Measurements from ENCODE around the gene MSTO1. TPM values are rescaled to one million over a fixed set of nuclear protein-coding genes. Genes with fewer than 3 reads are reported as not detected.

The MSTO1 gene
- total and polyA plus RNA-seq, 4 donors, result 26.9 to 98.3 (median 55.7) TPM

- WGBS (ENCODE audit: insufficient coverage), result 35% methylated on average over 2 of the region's 4 CpGs
- peak overlapping the region; percentile 75 for H3K27ac ChIP-seq (ENCODE audit: low read depth, low read length)
These were observed 35.1 kb downstream of the MSTO1 start for GRCh38 chr1:155645034-155645598.

GRCh38 chr1:155645648-155646047 is 35.6 kb downstream of the MSTO1 start:
- peak in 3 of 6 donors; percentile 22 to 66 (median 26) for DNase-seq (ENCODE audit: low read depth in 4 of 6, low spot score in 6 of 6)
- peak overlapping the region; percentile 75 for H3K27ac ChIP-seq (ENCODE audit: low read depth, low read length)
- no peaks in the 10 kb centered on the region for H3K27me3 ChIP-seq (ENCODE audit: control insufficient read depth, insufficient read depth, low read length)
- no peak overlapping the region for H3K4me3 ChIP-seq (ENCODE audit: low read depth, low read length)
- no peaks in the 10 kb centered on the region for H3K36me3 ChIP-seq (ENCODE audit: control insufficient read depth, insufficient read depth, low read length)
- H3K9me3 ChIP-seq (ENCODE audit: control insufficient read depth, insufficient read depth, low read length), result peaks cover 6% of the 10 kb centered on the region
- 16% methylated on average over 5 of the region's 6 CpGs for WGBS (ENCODE audit: insufficient coverage)
- H3K4me1 ChIP-seq (ENCODE audit: control insufficient read depth, insufficient read depth, low read length), result peaks cover 25% of the 10 kb centered on the region

More at GRCh38 chr1:155645034-155645598, 35.1 kb downstream of the MSTO1 start:
- Histone ChIP-seq H3K4me3 (ENCODE audit: low read depth, low read length) (no peak overlapping the region), H3K4me1 (ENCODE audit: control insufficient read depth, insufficient read depth, low read length) (peaks cover 25% of the 10 kb centered on the region), H3K27me3 (ENCODE audit: control insufficient read depth, insufficient read depth, low read length) (no peaks in the 10 kb centered on the region), H3K36me3 (ENCODE audit: control insufficient read depth, insufficient read depth, low read length) (no peaks in the 10 kb centered on the region), H3K9me3 (ENCODE audit: control insufficient read depth, insufficient read depth, low read length) (peaks cover 6% of the 10 kb centered on the region)
- peak in 5 of 6 donors; percentile 19 to 82 (median 52) for DNase-seq (ENCODE audit: low read depth in 4 of 6, low spot score in 6 of 6)

GRCh38 chr1:155646307-155646706 is 36.3 kb downstream of the MSTO1 start:
- Histone ChIP-seq H3K27ac (ENCODE audit: low read depth, low read length) (peak overlapping the region; percentile 11), H3K27me3 (ENCODE audit: control insufficient read depth, insufficient read depth, low read length) (no peaks in the 10 kb centered on the region), H3K36me3 (ENCODE audit: control insufficient read depth, insufficient read depth, low read length) (no peaks in the 10 kb centered on the region), H3K4me1 (ENCODE audit: control insufficient read depth, insufficient read depth, low read length) (peaks cover 25% of the 10 kb centered on the region), H3K4me3 (ENCODE audit: low read depth, low read length) (no peak overlapping the region), H3K9me3 (ENCODE audit: control insufficient read depth, insufficient read depth, low read length) (peaks cover 6% of the 10 kb centered on the region)
- WGBS (ENCODE audit: insufficient coverage), result 50% methylated on average over 1 of the region's 2 CpGs
- DNase-seq (ENCODE audit: low read depth in 4 of 6, low spot score in 6 of 6), result peak in 1 of 6 donors; percentile 46

- DNase-seq (ENCODE audit: low read depth in 4 of 6, low spot score in 6 of 6), result peak in 3 of 6 donors; percentile 37 to 93 (median 72)
- H3K27ac ChIP-seq (ENCODE audit: low read depth, low read length), result no peak overlapping the region
These were observed 38.5 kb downstream of the MSTO1 start for GRCh38 chr1:155648207-155649147.

GRCh38 chr1:155649676-155650075 is 39.7 kb downstream of the MSTO1 start:
- no peaks in the 10 kb centered on the region for H3K27me3 ChIP-seq (ENCODE audit: control insufficient read depth, insufficient read depth, low read length)
- H3K9me3 ChIP-seq (ENCODE audit: control insufficient read depth, insufficient read depth, low read length), result no peaks in the 10 kb centered on the region
- H3K4me3 ChIP-seq (ENCODE audit: low read depth, low read length), result no peak overlapping the region
- DNase-seq (ENCODE audit: low read depth in 4 of 6, low spot score in 6 of 6), result no peak
- H3K27ac ChIP-seq (ENCODE audit: low read depth, low read length), result no peak overlapping the region
- H3K4me1 ChIP-seq (ENCODE audit: control insufficient read depth, insufficient read depth, low read length), result peaks cover 20% of the 10 kb centered on the region
- H3K36me3 ChIP-seq (ENCODE audit: control insufficient read depth, insufficient read depth, low read length), result no peaks in the 10 kb centered on the region

More at GRCh38 chr1:155648207-155649147, 38.5 kb downstream of the MSTO1 start:
- Histone ChIP-seq H3K4me3 (ENCODE audit: low read depth, low read length) (no peak overlapping the region), H3K27me3 (ENCODE audit: control insufficient read depth, insufficient read depth, low read length) (no peaks in the 10 kb centered on the region), H3K9me3 (ENCODE audit: control insufficient read depth, insufficient read depth, low read length) (no peaks in the 10 kb centered on the region), H3K4me1 (ENCODE audit: control insufficient read depth, insufficient read depth, low read length) (peaks cover 25% of the 10 kb centered on the region), H3K36me3 (ENCODE audit: control insufficient read depth, insufficient read depth, low read length) (no peaks in the 10 kb centered on the region)
- 32% methylated on average over 7 of the region's 11 CpGs for WGBS (ENCODE audit: insufficient coverage)

GRCh38 chr1:155650231-155650757 is 40.3 kb downstream of the MSTO1 start:
- peaks cover 15% of the 10 kb centered on the region for H3K4me1 ChIP-seq (ENCODE audit: control insufficient read depth, insufficient read depth, low read length)
- no peaks in the 10 kb centered on the region for H3K36me3 ChIP-seq (ENCODE audit: control insufficient read depth, insufficient read depth, low read length)
- no peak for DNase-seq (ENCODE audit: low read depth in 4 of 6, low spot score in 6 of 6)
- H3K27ac ChIP-seq (ENCODE audit: low read depth, low read length), result no peak overlapping the region
- no peaks in the 10 kb centered on the region for H3K27me3 ChIP-seq (ENCODE audit: control insufficient read depth, insufficient read depth, low read length)
- no peaks in the 10 kb centered on the region for H3K9me3 ChIP-seq (ENCODE audit: control insufficient read depth, insufficient read depth, low read length)
- 100% methylated on average over 7 of the region's 7 CpGs for WGBS (ENCODE audit: insufficient coverage)
- no peak overlapping the region for H3K4me3 ChIP-seq (ENCODE audit: low read depth, low read length)

- no peak for DNase-seq (ENCODE audit: low read depth in 4 of 6, low spot score in 6 of 6)
- 50% methylated on average over 1 of the region's 3 CpGs for WGBS (ENCODE audit: insufficient coverage)
- Histone ChIP-seq H3K4me1 (ENCODE audit: control insufficient read depth, insufficient read depth, low read length) (peaks cover 7% of the 10 kb centered on the region), H3K9me3 (ENCODE audit: control insufficient read depth, insufficient read depth, low read length) (no peaks in the 10 kb centered on the region), H3K27me3 (ENCODE audit: control insufficient read depth, insufficient read depth, low read length) (no peaks in the 10 kb centered on the region), H3K4me3 (ENCODE audit: low read depth, low read length) (no peak overlapping the region), H3K27ac (ENCODE audit: low read depth, low read length) (no peak overlapping the region), H3K36me3 (ENCODE audit: control insufficient read depth, insufficient read depth, low read length) (no peaks in the 10 kb centered on the region)
These were observed 42.0 kb downstream of the MSTO1 start for GRCh38 chr1:155651861-155652661.

GRCh38 chr1:155652951-155653350 is 42.9 kb downstream of the MSTO1 start:
- Histone ChIP-seq H3K9me3 (ENCODE audit: control insufficient read depth, insufficient read depth, low read length) (no peaks in the 10 kb centered on the region), H3K27me3 (ENCODE audit: control insufficient read depth, insufficient read depth, low read length) (no peaks in the 10 kb centered on the region), H3K27ac (ENCODE audit: low read depth, low read length) (no peak overlapping the region), H3K4me3 (ENCODE audit: low read depth, low read length) (no peak overlapping the region), H3K4me1 (ENCODE audit: control insufficient read depth, insufficient read depth, low read length) (peaks cover 7% of the 10 kb centered on the region), H3K36me3 (ENCODE audit: control insufficient read depth, insufficient read depth, low read length) (no peaks in the 10 kb centered on the region)
- DNase-seq (ENCODE audit: low read depth in 4 of 6, low spot score in 6 of 6), result no peak
- 80% methylated on average over 2 of the region's 3 CpGs for WGBS (ENCODE audit: insufficient coverage)

- Histone ChIP-seq H3K36me3 (ENCODE audit: control insufficient read depth, insufficient read depth, low read length) (peaks cover 34% of the 10 kb centered on the region), H3K27me3 (ENCODE audit: control insufficient read depth, insufficient read depth, low read length) (no peaks in the 10 kb centered on the region), H3K9me3 (ENCODE audit: control insufficient read depth, insufficient read depth, low read length) (no peaks in the 10 kb centered on the region), H3K4me1 (ENCODE audit: control insufficient read depth, insufficient read depth, low read length) (no peaks in the 10 kb centered on the region), H3K4me3 (ENCODE audit: low read depth, low read length) (no peak overlapping the region), H3K27ac (ENCODE audit: low read depth, low read length) (no peak overlapping the region)
- no CpG with 5 or more reads among the region's 2 CpGs for WGBS (ENCODE audit: insufficient coverage)
- peak in 1 of 6 donors; percentile 7 for DNase-seq (ENCODE audit: low read depth in 4 of 6, low spot score in 6 of 6)
These were observed 47.4 kb downstream of the MSTO1 start for GRCh38 chr1:155657463-155657862.
